ENCODE data around the gene CA9. TPM values are rescaled to one million over a fixed set of nuclear protein-coding genes. Genes with fewer than 3 reads are reported as not detected.

CA9 gene
- total and polyA plus RNA-seq, 9 of the 15 experiments (the other 6 are each of a cell fraction or from before 2014, with no cell fraction given): 0.15 to 10.6 (median 0.60) TPM; not detected in 4

DNA sequence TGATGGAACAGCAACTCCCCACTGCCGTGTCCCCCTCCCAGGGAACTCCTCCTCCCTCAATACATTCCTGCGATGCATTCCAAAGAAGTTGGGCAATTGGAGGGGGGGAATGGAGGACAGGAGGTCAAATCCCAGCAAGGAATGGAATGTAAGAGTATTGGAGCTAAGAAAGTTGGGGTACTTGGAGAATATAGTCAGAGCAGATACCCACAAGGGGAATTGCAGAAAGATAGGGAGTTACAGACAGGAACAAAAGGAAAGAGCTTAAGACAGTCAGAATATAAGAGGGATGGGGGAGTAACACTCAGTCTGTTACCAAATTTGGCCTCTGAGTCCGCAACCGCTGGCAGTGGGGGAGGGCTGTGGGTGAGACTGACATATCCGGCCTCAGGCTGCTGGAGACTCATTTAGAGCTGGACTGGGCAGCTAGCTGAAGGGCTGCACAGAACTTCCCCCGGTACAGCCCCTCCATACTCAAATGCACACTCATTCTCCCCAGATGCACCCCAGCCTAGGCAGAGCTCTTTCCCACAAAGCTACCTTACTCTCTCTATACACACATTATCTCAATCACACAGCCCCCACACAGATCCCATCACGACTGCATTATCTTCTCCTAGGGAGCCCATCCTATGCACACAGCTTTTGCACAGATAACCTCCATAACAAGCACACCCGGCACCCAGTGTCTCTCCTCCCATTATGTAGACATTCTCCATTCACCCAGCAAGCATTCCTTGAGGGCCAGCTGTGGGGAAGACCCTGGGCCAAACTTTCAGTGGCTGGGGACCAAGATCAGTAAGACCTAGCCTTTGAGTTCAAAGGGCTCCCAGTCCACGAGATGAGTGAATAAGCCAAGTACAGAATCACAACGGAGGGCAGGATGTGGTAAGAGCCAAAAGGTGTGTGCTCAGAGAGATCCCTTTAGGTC lies 54.6 kb downstream of the CA9 start (continued):
- TF ChIP-seq, protein P1, sequence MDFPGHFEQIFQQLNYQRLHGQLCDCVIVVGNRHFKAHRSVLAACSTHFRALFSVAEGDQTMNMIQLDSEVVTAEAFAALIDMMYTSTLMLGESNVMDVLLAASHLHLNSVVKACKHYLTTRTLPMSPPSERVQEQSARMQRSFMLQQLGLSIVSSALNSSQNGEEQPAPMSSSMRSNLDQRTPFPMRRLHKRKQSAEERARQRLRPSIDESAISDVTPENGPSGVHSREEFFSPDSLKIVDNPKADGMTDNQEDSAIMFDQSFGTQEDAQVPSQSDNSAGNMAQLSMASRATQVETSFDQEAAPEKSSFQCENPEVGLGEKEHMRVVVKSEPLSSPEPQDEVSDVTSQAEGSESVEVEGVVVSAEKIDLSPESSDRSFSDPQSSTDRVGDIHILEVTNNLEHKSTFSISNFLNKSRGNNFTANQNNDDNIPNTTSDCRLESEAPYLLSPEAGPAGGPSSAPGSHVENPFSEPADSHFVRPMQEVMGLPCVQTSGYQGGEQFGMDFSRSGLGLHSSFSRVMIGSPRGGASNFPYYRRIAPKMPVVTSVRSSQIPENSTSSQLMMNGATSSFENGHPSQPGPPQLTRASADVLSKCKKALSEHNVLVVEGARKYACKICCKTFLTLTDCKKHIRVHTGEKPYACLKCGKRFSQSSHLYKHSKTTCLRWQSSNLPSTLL (IDR thresholded peaks at IDR 0.05): no peak
- TF ChIP-seq CC2D1A (IDR thresholded peaks at IDR 0.05) (peak; percentile 88; the same call in 1 of the 2 replicates), NR2C2 (CRISPR knock-in tag; IDR thresholded peaks at IDR 0.05) (no peak), NR2C2 (tag; IDR thresholded peaks at IDR 0.05) (peak; percentile 76), LEF1 (IDR thresholded peaks at IDR 0.05) (peak; percentile 87; the same call in 1 of the 2 replicates), ZNF444 (CRISPR knock-in tag; IDR thresholded peaks at IDR 0.05) (0 out of 2 replicates have a peak, but pooled peaks have one; percentile 56), ELF2 (CRISPR knock-in tag; IDR thresholded peaks at IDR 0.05) (no peak), CBFA2T2 (conservative IDR thresholded peaks at IDR 0.05) (peak; percentile 95), ZNF707 (CRISPR knock-in tag; conservative IDR thresholded peaks at IDR 0.05) (no peak), GATA2 (CRISPR knock-in tag; IDR thresholded peaks at IDR 0.05) (peak; percentile 60; the same call in 1 of the 2 replicates), SMARCC2 (IDR thresholded peaks at IDR 0.05; ENCODE audit: low read depth) (peak; percentile 53; the same call in 1 of the 2 replicates), ZNF121 (CRISPR knock-in tag; conservative IDR thresholded peaks at IDR 0.05) (no peak), XRCC5 (IDR thresholded peaks at IDR 0.05; ENCODE audit: low read depth, low read length) (0 out of 2 replicates have a peak, but pooled peaks have one; percentile 11), NONO (IDR thresholded peaks at IDR 0.05; ENCODE audit: low read depth in 2 of 2, low read length in 1 of 2) (no peak), KAT7 (CRISPR knock-in tag; IDR thresholded peaks at IDR 0.05; ENCODE audit: borderline replicate concordance) (0 out of 2 replicates have a peak, but pooled peaks have one; percentile 42), ETV5 (CRISPR knock-in tag; IDR thresholded peaks at IDR 0.05; ENCODE audit: low read depth) (peak; percentile 73)
- TF ChIP-seq, protein P2, sequence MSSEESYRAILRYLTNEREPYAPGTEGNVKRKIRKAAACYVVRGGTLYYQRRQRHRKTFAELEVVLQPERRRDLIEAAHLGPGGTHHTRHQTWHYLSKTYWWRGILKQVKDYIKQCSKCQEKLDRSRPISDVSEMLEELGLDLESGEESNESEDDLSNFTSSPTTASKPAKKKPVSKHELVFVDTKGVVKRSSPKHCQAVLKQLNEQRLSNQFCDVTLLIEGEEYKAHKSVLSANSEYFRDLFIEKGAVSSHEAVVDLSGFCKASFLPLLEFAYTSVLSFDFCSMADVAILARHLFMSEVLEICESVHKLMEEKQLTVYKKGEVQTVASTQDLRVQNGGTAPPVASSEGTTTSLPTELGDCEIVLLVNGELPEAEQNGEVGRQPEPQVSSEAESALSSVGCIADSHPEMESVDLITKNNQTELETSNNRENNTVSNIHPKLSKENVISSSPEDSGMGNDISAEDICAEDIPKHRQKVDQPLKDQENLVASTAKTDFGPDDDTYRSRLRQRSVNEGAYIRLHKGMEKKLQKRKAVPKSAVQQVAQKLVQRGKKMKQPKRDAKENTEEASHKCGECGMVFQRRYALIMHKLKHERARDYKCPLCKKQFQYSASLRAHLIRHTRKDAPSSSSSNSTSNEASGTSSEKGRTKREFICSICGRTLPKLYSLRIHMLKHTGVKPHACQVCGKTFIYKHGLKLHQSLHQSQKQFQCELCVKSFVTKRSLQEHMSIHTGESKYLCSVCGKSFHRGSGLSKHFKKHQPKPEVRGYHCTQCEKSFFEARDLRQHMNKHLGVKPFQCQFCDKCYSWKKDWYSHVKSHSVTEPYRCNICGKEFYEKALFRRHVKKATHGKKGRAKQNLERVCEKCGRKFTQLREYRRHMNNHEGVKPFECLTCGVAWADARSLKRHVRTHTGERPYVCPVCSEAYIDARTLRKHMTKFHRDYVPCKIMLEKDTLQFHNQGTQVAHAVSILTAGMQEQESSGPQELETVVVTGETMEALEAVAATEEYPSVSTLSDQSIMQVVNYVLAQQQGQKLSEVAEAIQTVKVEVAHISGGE (CRISPR knock-in tag; IDR thresholded peaks at IDR 0.05): peak in 1 of 3 experiments; percentile 49; a peak in 1 of 6 replicates
- TF ChIP-seq, protein P3, sequence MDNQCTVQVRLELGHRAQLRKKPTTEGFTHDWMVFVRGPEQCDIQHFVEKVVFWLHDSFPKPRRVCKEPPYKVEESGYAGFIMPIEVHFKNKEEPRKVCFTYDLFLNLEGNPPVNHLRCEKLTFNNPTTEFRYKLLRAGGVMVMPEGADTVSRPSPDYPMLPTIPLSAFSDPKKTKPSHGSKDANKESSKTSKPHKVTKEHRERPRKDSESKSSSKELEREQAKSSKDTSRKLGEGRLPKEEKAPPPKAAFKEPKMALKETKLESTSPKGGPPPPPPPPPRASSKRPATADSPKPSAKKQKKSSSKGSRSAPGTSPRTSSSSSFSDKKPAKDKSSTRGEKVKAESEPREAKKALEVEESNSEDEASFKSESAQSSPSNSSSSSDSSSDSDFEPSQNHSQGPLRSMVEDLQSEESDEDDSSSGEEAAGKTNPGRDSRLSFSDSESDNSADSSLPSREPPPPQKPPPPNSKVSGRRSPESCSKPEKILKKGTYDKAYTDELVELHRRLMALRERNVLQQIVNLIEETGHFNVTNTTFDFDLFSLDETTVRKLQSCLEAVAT (IDR thresholded peaks at IDR 0.05): peak; percentile 66 to 86; a peak in 3 of 4 replicates

All from K562 (cell line).